Measurements from ENCODE around the gene RDX.

GRCh38 chr11:110305169-110306018 is 9.0 kb upstream of the RDX start:
- TF ChIP-seq, protein P1, sequence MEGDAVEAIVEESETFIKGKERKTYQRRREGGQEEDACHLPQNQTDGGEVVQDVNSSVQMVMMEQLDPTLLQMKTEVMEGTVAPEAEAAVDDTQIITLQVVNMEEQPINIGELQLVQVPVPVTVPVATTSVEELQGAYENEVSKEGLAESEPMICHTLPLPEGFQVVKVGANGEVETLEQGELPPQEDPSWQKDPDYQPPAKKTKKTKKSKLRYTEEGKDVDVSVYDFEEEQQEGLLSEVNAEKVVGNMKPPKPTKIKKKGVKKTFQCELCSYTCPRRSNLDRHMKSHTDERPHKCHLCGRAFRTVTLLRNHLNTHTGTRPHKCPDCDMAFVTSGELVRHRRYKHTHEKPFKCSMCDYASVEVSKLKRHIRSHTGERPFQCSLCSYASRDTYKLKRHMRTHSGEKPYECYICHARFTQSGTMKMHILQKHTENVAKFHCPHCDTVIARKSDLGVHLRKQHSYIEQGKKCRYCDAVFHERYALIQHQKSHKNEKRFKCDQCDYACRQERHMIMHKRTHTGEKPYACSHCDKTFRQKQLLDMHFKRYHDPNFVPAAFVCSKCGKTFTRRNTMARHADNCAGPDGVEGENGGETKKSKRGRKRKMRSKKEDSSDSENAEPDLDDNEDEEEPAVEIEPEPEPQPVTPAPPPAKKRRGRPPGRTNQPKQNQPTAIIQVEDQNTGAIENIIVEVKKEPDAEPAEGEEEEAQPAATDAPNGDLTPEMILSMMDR (IDR thresholded peaks at IDR 0.05) = no peak
- no peak for TF ChIP-seq POLR2A (IDR thresholded peaks at IDR 0.05)

Data from esophagus squamous epithelium (tissue), 4 donors.